HCT116 (cell line): ENCODE measurements around the gene SPATC1L. TPM values are rescaled to one million over a fixed set of nuclear protein-coding genes. Genes with fewer than 3 reads are reported as not detected.

ENCODE experiments used
- CTCF ChIP-seq, 3 experiments: fragments of 200-600 bp in 1 of 3; sonication (generic) in 1 of 3; IDR thresholded peaks in 2 of 3; conservative IDR thresholded peaks in 1 of 3; 2 replicates each; pipeline ENCODE4 v1.5.1; 2012 to 2017; ENCODE audit warnings: low read depth in 2 of 3, low read length in 2 of 3, antibody characterized with exemption in 1 of 3, borderline replicate concordance in 1 of 3, control low read depth in 1 of 3, mild to moderate bottlenecking in 1 of 3, mixed read lengths in 1 of 3, mixed run types in 1 of 3, moderate library complexity in 1 of 3; ENCODE audit not compliant: insufficient read depth in 1 of 3
- EGR1 ChIP-seq: IDR thresholded peaks from 2 replicates; pipeline ENCODE4 v1.6.1; 2012; ENCODE audit warnings: low read depth
- ELF1 ChIP-seq: IDR thresholded peaks from 2 replicates; pipeline ENCODE4 v1.6.1; 2012; ENCODE audit warnings: low read depth, borderline replicate concordance
- EZH2phosphoT487 ChIP-seq: fragments of 200-600 bp; IDR thresholded peaks from 2 replicates; pipeline ENCODE4 v1.6.1; 2018; ENCODE audit warnings: antibody characterized with exemption, borderline replicate concordance
- MAX ChIP-seq: IDR thresholded peaks from 2 replicates; pipeline ENCODE4 v1.6.1; 2012
- POLR2A ChIP-seq: IDR thresholded peaks from 2 replicates; pipeline ENCODE4 v1.7.0; 2011; ENCODE audit warnings: borderline replicate concordance; ENCODE audit not compliant: insufficient read depth, insufficient read length; ENCODE audit errors: extremely low read depth
- REST ChIP-seq: IDR thresholded peaks from 2 replicates; pipeline ENCODE4 v1.6.1; 2012; ENCODE audit warnings: low read depth
- YY1 ChIP-seq: IDR thresholded peaks from 2 replicates; pipeline ENCODE4 v1.6.1; 2011; ENCODE audit warnings: low read length, low read depth, moderate library complexity, mild to moderate bottlenecking; ENCODE audit not compliant: insufficient replicate concordance; ENCODE audit errors: extremely low read depth
- ZNF274 ChIP-seq: fragments of 200-500 bp; sonication (Bioruptor generic); IDR thresholded peaks from 2 replicates; pipeline ENCODE4 v1.6.1; 2014; ENCODE audit warnings: mild to moderate bottlenecking, low read depth, low read length, inconsistent platforms
- total RNA-seq: library from RNA; stranded (reverse); gene quantifications from one replicate; pipeline ENCODE4 v1.2.1, GENCODE V29; 2021; ENCODE audit not compliant: unreplicated experiment

Gene SPATC1L
- total RNA-seq, 1 experiment from 2014 or later, result 1.3 TPM

- TF ChIP-seq REST (no peak), MAX (no peak), ZNF274 (no peak), YY1 (no peak), POLR2A (no peak), ELF1 (no peak), CTCF (IDR thresholded peaks at IDR 0.05 in 2 of 3, conservative IDR thresholded peaks at IDR 0.05 in 1 of 3; ENCODE audit: borderline replicate concordance in 1 of 3, insufficient read depth in 1 of 3, low read depth in 2 of 3, low read length in 2 of 3) (no peak), EGR1 (no peak), EZH2phosphoT487 (no peak)
Measured at GRCh38 chr21:46137908-46138307, 46.4 kb downstream of the SPATC1L start (continued).
